NCI-H2107 treated with DMSO at 0.1 percent for 48 hours (cell line): ENCODE data around the gene ITGB2.

ENCODE experiments used
- DNase-seq: peaks from one replicate; lab custom pipeline; 2025; ENCODE audit not compliant: unreplicated experiment; lab: John Stamatoyannopoulos, UW

ITGB2 gene

GRCh38 chr21:44911384-44912157 is 9.1 kb downstream of the ITGB2 start:
- DNase-seq, result peak; percentile 27

- DNase-seq, result no peak
Measured at GRCh38 chr21:44911068-44911383, 9.7 kb downstream of the ITGB2 start.

GRCh38 chr21:44910229-44911067 is 10.3 kb downstream of the ITGB2 start:
- DNase-seq, result no peak

GRCh38 chr21:44909719-44910118 is 11.0 kb downstream of the ITGB2 start:
- DNase-seq, result no peak

- no peak for DNase-seq
Measured at GRCh38 chr21:44908908-44909307, 11.8 kb downstream of the ITGB2 start.

- no peak for DNase-seq
Measured at GRCh38 chr21:44907966-44908895, 12.5 kb downstream of the ITGB2 start.

GRCh38 chr21:44907225-44907965 is 13.3 kb downstream of the ITGB2 start:
- DNase-seq, result no peak

GRCh38 chr21:44905728-44906090 is 15.0 kb downstream of the ITGB2 start:
- DNase-seq, result no peak

GRCh38 chr21:44905016-44905727 is 15.5 kb downstream of the ITGB2 start:
- DNase-seq, result no peak

GRCh38 chr21:44904141-44904923 is 16.4 kb downstream of the ITGB2 start:
- no peak for DNase-seq

GRCh38 chr21:44903689-44904088 is 17.0 kb downstream of the ITGB2 start:
- no peak for DNase-seq

- DNase-seq, result no peak
Measured at GRCh38 chr21:44903050-44903685, 17.5 kb downstream of the ITGB2 start.

- no peak for DNase-seq
Measured at GRCh38 chr21:44902268-44903049, 18.2 kb downstream of the ITGB2 start.

- no peak for DNase-seq
Measured at GRCh38 chr21:44901391-44902074, 19.2 kb downstream of the ITGB2 start.

GRCh38 chr21:44900559-44901251 is 20.0 kb downstream of the ITGB2 start:
- DNase-seq, result no peak

- no peak for DNase-seq
Measured at GRCh38 chr21:44899768-44900558, 20.7 kb downstream of the ITGB2 start.
